ENCODE measurements around the gene SLC35E3. TPM values are rescaled to one million over a fixed set of nuclear protein-coding genes. Genes with fewer than 3 reads are reported as not detected.

SLC35E3 gene
- total and polyA plus RNA-seq, 2 of the 13 experiments (the other 11 are each of a cell fraction or from before 2014, with no cell fraction given): 13.0 to 22.1 TPM

DNA sequence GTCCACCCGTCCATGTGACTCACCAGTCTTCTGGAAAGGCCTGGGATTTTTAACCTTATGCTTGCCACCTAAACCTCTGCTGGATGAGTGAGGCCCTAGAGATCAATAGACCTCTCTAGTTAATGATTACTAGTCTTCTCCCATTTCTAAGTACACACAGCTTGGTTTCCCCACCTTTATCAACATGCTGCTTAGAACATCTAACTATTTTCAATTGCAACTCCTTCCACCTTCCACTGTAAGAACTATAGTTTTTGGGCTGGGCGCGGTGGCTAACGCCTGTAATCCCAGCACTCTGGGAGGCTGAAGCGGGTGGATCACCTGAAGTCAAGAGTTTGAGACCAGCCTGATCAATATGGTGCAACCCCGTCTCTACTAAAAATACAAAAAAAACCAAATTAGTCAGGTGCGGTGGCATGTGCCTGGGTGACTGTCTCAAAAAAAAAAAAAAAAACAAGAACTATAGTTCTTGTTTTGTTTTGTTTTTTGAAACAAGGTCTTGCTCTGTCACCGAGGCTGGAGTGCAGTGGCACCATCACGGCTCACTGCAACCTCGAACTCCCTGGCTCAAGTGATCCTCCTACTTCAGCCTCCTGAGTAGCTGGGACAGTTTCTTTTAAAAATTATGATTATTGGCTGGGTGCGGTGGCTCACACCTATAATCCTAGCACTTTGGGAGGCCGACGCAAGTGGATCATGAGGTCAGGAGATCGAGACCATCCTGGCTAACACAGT is 43.3 kb downstream of the SLC35E3 start (continued):
- TF ChIP-seq ZNF142 (CRISPR knock-in tag; IDR thresholded peaks at IDR 0.05) (no peak), ZSCAN29 (CRISPR knock-in tag; conservative IDR thresholded peaks at IDR 0.05) (0 out of 2 replicates have a peak, but pooled peaks have one; percentile 30), KIAA2018 (CRISPR knock-in tag; IDR thresholded peaks at IDR 0.05; ENCODE audit: borderline replicate concordance) (no peak), ZNF205 (CRISPR knock-in tag; IDR thresholded peaks at IDR 0.05) (0 out of 2 replicates have a peak, but pooled peaks have one; percentile 29), ZFP36L1 (CRISPR knock-in tag; IDR thresholded peaks at IDR 0.05) (no peak), ZNF746 (CRISPR knock-in tag; IDR thresholded peaks at IDR 0.05) (no peak; the same call in 1 of the 2 replicates), KDM4B (CRISPR knock-in tag; IDR thresholded peaks at IDR 0.05) (no peak; the same call in 1 of the 2 replicates), TARDBP (CRISPR knock-in tag; IDR thresholded peaks at IDR 0.05) (no peak), NR2F6 (IDR thresholded peaks at IDR 0.05) (peak; percentile 69), NR2F6 (CRISPR knock-in tag; IDR thresholded peaks at IDR 0.05) (peak; percentile 67), ZNF777 (CRISPR knock-in tag; IDR thresholded peaks at IDR 0.05) (no peak), SCMH1 (CRISPR knock-in tag; IDR thresholded peaks at IDR 0.05; ENCODE audit: borderline replicate concordance) (no peak)
- TF ChIP-seq, protein P1, sequence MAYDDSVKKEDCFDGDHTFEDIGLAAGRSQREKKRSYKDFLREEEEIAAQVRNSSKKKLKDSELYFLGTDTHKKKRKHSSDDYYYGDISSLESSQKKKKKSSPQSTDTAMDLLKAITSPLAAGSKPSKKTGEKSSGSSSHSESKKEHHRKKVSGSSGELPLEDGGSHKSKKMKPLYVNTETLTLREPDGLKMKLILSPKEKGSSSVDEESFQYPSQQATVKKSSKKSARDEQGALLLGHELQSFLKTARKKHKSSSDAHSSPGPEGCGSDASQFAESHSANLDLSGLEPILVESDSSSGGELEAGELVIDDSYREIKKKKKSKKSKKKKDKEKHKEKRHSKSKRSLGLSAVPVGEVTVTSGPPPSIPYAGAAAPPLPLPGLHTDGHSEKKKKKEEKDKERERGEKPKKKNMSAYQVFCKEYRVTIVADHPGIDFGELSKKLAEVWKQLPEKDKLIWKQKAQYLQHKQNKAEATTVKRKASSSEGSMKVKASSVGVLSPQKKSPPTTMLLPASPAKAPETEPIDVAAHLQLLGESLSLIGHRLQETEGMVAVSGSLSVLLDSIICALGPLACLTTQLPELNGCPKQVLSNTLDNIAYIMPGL (CRISPR knock-in tag; IDR thresholded peaks at IDR 0.05; ENCODE audit: borderline replicate concordance in 1 of 2, low read depth in 1 of 2): no peak; a peak in 1 of 4 replicates

All from HepG2 (cell line).